ENCODE data around the gene RADIL.
A peak's percentile ranks its signal among the peaks of the same experiment; 100 is the strongest.

The RADIL gene

DNA sequence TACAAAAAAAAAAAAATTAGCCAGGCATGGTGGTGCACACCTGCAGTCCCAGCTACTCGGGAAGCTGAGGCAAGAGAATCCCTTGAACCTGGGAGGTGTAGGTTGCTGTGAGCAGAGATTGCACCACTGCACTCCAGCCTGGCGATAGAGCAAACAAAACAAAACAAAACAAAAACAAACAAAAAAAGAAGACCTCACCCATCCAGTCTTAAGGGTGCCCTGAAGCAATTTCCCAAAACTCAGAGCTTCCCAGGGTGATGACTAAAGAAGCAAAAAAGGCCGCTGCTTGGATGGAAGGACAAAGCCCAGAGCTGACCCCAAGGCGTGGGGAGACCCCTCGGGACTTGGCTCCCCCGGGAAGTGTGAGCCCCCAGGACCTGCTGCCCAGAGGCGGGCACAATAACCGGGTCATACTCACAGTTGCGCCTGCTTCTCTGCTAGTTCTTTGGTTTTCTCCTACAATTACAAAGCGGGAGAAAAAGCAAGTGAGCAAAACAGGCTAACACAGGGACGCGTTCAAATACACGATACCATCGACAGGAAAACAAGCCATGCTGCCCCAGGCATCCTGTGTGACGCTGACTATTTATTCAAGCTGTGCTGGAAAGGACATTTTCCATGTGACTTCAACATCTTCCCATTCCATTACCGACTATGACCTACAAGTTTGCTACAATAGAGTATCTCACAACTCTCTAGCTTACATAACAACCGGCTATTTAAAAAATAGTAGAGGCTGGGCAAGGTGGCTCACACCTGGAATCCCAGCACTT is 51.6 kb downstream of the RADIL start:
- no peak for DNase-seq (ENCODE audit: low read depth)

DNA sequence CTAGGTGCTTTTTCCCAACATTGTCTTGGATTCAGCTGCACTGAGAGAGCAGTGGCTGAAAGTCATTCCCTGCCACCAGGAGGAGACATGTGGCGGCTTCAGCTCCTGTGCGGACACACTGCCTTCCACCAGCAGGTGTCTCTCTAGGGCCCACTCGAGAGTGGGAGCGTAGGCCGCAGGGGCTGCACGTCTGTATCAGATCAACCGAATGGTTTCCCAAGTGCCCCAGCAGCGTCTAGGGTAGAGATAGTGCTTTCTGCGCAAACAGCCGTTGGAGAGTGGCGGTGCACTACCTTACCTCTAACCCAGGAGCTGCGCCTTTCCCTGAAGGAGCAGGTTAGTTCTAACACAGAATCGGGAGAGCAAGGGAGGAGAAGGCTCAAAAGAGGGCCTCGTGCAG is 53.3 kb downstream of the RADIL start:
- peak; percentile 44 for DNase-seq (ENCODE audit: low read depth)

DNA sequence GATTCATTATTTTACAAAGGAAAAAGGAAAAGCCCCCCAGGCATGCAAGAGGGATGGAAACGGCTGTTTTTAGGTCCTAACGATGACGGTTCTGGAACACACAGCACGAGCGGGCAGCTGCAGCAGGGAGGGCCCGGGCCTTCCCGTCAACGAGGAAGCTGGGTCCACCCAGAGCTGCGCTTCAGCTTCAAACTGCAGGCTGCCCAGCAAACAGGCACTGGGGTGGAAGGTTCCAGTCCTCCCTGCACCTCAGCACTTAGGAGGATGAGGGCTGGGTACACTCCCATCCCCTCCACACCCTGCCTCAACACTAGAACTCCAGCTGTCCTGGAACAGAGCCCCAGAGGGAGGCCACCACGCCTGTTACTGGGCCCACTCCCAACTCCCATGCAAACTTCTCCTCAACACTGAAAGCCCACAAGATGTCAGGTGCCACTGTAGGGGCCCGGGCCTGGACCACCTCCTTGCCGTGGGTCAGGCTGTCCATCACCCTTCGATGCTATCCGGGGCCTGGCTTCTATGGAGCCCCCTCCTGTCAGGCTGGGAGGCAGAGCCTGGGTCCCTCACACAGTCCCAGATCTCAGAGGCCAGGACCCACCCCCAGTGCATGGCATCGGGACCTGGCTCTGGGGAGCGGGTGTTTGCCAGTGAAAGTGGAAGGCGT is 54.7 kb downstream of the RADIL start:
- DNase-seq (ENCODE audit: low read depth), result no peak

DNA sequence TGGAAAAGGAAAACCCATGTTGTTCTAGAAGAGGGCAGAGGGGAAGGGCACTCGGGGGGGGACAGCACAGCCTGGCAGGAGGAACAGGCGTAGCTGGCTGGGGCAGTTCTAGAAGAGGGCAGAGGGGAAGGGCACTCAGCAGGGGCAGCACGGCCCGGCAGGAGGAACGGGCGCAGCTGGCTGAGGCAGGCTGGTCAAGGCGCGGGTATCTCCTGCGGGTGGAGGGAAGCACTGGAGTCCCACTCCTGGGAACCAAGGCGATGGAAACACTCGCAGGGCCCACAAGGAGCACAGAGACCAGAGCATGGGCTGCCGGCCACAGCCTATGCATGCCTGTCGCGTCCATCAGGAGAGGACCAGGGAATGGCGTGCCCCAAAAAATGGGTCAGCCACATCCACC is 58.4 kb downstream of the RADIL start:
- no peak for DNase-seq (ENCODE audit: low read depth)

DNA sequence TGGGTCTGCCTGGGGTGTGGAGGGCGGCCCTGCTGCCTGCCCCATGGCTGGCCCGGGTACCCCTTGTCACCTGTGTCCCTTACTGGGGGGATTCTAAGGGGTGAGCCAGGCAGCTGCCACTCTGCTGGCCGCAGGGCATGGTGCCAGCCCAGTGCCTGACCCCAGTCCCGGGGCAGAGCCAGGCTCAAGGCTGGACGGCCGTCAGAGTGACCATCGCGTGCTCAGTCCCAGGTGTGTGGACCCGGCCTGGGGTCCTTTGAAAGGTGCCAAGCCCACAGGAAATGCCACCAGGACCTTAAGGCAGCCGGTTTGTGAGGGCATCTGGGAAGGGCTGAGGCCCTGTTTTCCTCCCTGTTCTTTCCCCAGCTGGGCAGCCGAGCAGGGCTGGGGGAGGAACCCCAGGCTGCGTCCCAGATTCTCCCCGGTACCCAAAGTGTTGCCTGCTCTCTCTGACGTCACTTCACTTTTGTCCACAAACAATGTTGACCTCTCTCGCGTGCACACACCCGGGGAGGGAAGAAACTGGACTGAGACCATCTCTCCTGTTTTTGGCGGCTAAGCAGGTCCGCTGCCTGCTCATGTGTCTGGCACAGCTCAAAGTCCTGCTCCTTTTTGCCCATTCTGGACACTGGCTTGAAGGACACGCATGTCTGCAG is 59.3 kb downstream of the RADIL start:
- DNase-seq (ENCODE audit: low read depth), result no peak

DNA sequence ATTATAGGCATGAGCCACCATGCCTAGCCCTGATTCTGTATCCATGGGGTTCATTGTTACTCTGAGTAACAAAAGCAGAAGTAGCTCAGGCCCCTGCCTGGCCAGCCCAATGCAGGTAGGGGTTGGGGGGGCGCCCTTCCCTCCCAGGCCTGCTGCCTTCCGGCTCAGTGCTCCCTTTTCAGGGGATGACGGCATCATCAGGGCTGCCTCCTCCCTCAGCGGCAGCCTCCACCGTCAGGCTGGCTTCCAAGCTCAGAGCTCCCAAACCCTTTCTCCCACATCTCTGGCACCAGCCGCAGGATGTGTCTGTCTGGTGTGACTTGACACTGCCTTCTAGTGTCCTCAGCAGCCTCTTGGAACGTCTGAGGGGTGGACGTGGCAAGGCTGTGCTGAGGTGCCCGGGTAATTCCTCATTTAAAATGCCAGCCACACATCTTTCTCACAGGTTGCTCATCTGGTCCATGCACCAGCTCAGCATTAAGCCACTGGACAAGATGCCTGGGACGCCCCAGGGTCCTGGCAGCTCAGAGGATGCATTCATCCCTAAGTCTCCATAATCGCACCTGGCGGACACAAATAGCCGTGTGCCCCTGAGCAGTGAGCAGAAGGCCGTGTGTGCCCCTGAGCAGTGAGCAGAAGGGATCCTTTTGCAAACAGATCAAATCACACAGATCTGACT is 59.9 kb downstream of the RADIL start:
- DNase-seq (ENCODE audit: low read depth), result no peak

DNA sequence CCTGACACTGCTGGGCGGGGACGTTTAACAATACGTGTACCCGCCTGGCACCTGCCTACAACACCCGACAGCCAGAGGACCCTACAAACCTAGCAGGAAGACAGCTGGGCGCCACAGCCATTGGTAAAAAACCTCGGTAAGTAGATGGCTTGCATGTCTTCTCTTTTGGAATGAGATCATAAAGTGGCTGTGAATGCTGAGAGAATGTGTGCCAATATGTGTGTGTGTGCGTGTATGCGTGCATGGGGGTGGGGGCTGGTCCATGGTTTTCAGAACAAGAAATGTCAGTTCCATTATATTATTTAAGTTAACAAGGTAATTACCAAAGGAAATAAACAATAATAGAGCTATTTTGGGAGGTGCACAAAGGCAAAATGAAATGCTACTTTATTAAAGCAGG is 60.8 kb downstream of the RADIL start:
- DNase-seq (ENCODE audit: low read depth), result no peak

DNA sequence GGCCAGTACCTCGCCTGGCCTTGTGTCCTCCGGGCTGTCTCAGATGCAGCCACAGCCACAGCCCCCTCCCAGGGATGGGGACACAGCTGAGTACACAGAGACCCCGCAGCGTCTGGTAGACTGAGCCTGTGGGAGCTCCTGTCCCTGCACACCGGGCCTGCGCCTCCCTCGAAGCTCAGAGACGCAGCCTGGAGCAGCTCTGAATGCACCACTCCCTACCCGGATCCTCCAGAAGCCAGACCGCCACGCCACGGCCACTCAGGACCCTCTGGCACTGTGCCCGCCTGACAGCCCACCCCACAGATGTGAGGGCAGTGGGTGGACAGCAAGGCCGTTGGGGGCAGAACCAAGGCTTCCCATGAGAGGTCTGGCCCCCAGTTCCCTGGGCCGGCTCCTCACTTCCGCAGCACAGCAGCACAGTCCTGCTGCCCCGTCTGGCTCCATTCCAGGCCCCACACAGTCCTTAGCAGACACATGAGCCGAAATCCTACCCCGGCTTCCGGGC is 62.5 kb downstream of the RADIL start:
- DNase-seq (ENCODE audit: low read depth), result no peak

DNA sequence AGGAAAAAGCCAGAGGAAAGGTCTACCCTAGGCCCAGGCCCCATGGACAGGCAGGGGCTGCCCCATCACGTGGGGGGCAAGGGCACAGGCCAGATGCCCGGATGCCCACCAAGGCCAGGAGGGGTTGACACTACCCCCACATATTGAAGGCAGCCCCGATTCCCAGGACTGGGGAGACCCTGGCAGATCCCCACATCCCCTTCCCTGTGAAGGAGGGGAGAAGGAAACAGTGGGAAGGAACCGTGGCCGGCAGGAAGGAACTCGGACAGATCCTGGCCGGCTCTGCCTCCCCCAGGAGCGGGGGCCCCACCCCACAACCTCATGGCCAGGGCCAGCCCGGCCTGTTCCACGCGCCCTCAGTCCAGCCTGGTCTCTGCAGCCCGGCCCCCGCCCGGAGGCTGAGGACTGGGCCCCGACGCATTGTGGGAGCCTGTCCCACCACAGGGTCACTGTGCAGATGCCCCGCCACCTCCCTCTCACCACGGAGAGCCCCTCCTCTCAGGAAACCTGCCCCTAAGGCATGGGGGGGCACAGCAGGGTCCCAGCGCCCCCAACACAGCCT is 63.0 kb downstream of the RADIL start:
- DNase-seq (ENCODE audit: low read depth), result no peak

DNA sequence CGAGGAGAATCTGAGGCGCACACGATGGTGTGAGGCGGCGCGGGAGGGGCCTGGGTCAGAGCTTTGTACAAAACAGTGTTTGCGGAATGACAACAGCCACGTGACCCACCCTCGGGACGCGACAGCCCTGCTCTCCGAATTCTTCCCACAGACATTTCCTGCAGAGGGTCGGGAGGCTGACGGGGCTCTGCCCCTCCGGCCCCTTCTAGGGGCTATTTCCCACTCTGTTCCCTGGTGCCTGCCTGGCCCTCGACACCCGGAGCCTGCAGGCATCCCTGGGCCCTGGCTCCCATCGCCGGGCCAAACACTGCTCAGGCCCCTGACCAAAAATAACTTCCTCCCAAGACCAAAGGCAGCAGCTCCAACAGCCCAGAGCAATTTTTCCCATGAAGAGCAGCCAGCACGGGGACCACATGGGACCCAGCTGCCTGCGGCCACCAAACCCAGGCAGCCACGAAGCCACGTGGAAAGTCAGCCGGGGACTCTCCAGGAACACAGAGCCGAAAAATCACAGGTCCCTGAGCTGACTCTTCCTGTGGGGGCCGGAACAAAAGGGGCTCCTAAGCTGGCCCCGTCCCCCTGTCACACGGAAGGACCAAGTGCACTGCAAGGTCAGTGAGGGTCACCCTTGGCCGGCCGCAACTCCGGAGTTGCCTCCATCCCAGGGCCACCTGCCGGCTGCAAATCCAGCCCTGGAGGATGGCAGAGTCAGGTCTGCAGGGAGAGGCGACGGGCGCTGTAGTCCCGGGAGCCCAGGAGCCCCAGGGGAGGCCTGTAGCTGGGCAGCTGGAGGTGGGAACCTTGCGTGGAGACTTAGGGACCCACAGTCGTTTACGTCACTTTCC is 63.7 kb downstream of the RADIL start:
- no peak for DNase-seq (ENCODE audit: low read depth)

DNA sequence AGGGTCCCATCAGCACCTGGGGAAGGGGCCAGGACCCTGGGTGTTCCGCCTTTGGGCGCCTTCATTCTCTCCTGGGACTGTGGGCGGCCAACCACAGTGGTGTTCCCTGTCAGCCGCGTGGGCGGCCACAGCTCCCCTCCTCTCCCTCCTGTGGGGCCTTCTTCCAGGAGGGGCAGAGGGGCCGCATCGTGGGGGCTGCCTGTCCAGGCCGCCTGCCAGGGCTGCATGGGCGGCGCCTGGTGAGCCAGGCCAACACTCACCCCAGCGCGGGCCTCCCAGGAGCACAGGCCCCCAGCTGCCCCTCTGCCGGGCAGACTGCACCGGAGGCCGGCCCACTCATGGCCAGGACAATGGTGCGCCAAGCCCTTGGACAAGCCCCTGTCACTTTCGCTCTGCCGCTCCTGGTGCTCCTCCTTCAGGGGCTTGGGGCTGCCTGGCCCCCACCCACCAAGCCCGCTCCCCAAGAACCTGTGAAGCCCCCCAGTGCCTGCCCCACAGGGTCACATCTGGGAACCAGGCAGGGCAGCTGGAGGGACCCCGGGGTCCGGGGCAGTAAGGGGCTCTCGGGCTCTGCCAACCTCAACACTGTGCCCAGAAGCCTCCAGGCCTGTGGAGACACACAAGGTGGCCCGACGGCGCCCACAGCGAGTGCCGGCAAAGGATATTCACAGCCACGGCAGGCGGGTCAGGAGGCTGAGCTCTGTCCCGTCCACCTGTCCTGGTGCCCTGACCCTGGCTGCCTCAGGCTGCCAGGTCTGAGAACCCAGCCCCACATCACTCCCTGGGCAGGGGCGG is 65.3 kb downstream of the RADIL start:
- no peak for DNase-seq (ENCODE audit: low read depth)

DNA sequence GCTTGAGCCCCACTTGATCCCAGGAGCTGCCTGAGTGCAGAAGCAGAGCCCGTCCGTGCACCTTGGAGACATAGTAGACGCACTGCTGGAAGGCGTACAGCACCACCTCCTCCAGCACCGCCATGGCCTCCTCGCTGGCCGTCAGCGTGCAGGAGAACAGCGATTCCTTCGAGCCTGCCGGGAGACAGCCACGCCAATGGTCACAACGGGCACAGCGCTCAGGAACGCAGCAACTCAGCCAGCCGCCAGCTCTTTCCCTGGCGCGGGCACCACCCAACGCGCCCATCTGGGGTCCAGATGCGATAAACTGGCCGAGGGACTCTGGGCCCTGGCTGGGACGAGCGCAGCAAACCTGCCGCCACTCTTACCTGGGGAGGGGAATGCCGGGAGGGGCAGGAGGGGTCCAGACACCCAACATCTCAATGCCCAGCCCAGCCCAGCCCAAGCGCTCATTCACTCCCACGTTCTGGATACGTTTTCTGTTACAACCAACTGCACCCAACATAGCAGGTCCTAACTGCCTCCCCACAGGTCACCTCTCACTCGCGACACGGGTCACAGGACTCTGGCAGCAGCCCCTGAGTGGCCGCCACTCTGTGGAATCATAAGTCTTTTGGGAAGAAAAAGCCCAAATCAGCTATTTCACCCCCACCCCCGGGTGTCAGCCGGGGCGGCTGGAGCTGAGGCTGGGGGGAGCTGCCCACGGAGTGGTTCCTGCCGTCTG is 66.2 kb downstream of the RADIL start:
- no peak for DNase-seq (ENCODE audit: low read depth)

DNA sequence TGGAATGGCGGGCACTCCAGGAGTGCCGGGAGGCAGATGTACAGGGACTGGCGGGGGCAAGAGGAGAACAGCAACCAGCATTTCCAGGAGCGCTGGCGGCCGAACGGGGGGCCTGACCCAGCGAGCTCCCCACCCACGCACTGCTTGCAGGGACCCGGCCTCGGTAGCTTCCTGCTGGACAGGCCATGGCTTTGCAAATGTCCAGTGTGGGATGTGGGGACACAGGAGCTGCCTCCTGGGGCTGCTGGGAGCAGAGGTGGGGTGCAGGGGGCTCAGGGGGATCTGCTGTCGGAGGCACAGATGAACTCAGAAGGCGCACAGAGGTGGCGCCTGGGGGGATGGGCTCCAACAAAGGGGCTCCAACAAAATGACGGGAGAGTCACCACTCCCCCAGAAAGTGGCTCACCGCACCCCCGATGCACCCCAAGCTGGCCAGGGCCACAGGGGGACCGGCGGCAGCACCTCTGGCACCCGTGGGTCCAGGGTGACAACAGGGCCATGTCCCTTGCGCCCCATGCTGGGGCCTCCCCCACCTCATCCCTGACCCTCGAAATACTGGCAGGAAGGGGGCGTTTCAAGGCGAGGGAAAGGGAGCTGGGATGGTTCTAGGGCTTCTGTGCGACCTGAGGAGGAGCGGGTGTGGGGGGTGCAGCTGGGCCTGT is 67.0 kb downstream of the RADIL start:
- no peak for DNase-seq (ENCODE audit: low read depth)

DNA sequence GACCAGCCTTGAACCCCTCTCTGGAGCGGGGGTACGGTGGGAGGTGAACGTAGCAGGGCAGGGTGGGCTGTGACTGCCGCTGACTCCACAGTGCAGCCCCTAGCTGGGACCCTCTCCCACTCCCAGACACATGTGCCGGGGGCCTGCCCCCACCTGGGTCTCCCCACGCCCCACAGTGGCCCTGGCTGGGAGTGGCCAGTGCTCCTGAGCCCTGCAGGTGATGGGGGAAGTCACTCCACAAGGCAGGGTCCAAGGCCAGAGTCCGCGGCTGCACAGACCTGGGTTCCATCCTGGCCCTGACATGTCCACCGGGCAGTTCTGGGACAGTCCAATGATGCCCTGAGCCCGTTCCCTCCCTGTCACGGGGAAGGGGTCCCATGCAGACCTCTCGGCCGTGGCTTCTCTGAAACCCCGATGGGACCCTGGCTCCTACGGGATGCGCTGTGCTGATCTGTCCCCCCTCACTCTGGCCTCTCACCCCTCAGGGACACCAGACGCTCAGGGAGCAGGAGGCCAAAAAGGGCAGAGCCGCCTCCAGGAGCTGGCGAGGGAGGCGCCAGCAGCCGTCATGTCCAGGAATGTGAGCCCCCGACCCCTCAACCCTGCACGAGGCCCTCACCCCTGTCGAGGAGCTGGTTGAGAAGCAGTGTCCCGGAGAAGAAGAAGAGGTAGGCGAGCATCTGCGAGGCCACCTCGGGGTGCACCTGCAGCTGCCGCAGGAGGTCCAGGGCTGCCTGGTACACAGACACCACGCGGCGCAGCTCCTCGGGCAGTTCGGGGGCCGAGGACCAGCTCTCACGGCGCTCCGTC is 67.7 kb downstream of the RADIL start:
- no peak for DNase-seq (ENCODE audit: low read depth)

DNA sequence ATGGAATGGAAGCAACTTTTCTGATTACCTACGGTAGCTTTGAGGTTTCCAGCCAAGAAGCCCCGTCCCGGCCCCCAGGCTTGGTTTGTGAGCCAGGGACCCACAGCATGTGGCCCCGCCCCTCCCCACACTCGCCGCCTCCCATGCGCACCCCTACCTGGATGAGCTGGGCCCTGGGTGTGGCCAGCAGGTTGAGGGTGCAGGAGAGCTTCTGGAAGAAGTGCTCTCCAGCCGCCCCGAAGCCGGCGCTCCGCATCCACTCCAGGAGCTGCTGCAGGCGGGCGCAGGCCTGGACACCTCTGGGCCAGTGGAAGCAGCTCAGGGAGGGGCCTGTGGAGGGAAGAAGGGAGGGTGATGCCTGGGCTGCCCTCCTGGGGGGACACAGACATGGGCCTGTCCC is 68.4 kb downstream of the RADIL start:
- no peak for DNase-seq (ENCODE audit: low read depth)

DNA sequence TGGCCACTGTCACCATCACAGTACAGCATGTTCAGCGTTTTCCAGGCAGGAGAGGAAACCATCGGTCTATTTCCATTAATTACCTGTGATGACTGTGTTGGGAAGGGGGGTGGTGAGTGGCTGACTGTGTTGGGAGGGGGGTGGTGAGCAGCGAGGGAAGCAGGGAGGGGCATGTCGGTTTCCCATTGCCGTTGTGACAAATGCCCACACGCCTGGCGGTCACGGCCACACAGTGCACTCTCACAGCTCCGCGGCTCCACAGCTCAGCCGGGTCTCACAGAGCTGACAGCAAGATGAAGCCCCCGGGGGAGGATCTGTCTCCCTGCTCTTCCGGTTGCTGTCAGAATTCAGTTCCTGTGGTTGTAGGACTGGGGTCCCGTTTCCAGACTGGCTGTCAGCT is 69.1 kb downstream of the RADIL start:
- no peak for DNase-seq (ENCODE audit: low read depth)

DNA sequence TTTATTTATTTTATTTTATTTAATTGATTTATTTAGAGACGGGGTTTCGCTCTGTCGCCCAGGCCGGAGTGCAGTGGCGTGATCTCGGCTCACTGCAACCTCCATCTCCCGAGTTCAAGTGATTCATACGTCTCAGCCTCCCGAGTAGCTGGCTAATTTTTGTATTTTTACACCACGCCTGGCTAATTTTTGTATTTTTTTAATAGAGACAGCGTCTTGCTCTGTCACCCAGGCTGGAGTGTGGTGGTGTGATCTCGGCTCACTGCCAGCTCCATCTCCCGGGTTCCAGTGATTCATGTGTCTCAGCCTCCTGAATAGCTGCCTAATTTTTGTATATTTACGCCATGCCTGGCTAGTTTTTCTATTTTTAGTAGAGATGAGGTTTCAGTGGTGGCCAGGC is 73.8 kb downstream of the RADIL start:
- no peak for DNase-seq (ENCODE audit: low read depth)

DNA sequence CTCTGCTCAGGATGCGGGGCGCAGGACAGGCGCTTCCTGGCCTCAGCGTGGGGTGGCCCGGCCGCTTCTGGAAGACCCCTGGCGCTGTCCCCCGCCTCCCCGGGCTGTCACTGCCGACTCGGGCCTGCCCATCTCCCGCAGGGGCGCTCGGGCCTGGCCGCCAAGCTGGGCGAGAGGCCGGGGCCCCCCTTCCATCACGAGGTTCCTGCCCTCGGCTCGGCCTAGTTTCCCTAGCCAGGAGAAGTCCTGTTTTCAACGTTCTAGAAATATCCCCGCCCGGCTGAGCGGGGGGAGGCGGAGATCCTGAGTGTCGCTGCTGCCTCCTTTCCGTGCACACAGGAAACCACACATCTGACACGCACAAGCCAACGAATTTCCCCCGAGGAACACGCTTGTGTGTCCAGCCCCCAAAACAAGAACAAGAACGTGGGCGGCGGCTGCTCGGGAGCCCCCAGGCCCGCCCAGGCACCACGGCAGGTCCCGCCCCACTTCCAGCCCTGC is 74.4 kb downstream of the RADIL start:
- DNase-seq (ENCODE audit: low read depth), result peak; percentile 17

Measured in stimulated activated CD4-positive, alpha-beta T cell treated with anti-CD3 and anti-CD28 coated beads, Interleukin-2, amount 100 ng/mL, for 4 hours (primary cell).